ENCODE results near the gene TMEM132A.

Gene TMEM132A, protein sequence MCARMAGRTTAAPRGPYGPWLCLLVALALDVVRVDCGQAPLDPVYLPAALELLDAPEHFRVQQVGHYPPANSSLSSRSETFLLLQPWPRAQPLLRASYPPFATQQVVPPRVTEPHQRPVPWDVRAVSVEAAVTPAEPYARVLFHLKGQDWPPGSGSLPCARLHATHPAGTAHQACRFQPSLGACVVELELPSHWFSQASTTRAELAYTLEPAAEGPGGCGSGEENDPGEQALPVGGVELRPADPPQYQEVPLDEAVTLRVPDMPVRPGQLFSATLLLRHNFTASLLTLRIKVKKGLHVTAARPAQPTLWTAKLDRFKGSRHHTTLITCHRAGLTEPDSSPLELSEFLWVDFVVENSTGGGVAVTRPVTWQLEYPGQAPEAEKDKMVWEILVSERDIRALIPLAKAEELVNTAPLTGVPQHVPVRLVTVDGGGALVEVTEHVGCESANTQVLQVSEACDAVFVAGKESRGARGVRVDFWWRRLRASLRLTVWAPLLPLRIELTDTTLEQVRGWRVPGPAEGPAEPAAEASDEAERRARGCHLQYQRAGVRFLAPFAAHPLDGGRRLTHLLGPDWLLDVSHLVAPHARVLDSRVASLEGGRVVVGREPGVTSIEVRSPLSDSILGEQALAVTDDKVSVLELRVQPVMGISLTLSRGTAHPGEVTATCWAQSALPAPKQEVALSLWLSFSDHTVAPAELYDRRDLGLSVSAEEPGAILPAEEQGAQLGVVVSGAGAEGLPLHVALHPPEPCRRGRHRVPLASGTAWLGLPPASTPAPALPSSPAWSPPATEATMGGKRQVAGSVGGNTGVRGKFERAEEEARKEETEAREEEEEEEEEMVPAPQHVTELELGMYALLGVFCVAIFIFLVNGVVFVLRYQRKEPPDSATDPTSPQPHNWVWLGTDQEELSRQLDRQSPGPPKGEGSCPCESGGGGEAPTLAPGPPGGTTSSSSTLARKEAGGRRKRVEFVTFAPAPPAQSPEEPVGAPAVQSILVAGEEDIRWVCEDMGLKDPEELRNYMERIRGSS

DNA sequence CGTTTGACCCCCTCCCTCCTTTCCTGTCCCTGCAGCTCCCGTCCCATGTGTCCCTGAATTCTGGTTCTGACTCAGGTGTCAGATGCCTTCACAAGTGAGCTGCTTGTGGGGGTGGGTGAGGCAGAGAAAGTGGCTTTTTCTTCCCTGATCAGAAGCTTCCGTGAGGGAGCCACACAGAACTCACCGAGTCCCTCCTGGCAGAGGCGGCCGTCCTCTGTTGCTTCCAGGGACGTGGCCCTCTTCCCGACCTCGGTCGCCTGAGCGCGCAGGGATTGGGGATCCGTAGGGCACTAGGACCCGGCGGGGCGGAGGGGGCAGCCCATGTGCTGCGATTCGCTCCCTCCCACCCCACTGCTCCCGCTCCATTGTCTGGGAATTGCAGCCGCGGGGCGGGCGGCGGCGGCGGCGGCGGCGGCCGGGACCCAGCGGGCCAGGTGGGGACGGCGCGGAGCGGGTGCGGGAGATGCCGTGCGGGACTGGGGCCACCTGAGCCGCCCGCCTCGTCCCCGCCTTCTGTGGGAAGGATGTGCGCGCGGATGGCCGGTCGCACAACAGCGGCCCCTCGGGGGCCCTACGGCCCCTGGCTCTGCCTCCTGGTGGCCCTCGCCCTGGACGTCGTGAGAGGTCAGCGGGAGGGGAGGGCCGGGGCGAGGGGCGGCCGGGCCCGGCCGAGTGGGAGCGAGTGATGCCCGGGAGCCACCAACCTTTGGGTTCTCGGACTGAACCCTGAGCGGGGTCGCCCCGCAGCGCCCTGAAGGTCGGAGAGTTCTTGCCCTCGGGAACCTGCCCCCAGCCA lies at the start of gene TMEM132A:
TMEM132A (plus strand) TSS at position 351 of the 796 bp plus-strand sequence; CDS start at position 525, 174 bp downstream.
- TF ChIP-seq, protein P1, sequence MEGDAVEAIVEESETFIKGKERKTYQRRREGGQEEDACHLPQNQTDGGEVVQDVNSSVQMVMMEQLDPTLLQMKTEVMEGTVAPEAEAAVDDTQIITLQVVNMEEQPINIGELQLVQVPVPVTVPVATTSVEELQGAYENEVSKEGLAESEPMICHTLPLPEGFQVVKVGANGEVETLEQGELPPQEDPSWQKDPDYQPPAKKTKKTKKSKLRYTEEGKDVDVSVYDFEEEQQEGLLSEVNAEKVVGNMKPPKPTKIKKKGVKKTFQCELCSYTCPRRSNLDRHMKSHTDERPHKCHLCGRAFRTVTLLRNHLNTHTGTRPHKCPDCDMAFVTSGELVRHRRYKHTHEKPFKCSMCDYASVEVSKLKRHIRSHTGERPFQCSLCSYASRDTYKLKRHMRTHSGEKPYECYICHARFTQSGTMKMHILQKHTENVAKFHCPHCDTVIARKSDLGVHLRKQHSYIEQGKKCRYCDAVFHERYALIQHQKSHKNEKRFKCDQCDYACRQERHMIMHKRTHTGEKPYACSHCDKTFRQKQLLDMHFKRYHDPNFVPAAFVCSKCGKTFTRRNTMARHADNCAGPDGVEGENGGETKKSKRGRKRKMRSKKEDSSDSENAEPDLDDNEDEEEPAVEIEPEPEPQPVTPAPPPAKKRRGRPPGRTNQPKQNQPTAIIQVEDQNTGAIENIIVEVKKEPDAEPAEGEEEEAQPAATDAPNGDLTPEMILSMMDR (IDR thresholded peaks at IDR 0.05; ENCODE audit: low read depth, low read length, missing control alignments): no peak
- peak; percentile 29 for DNase-seq (ENCODE audit: extremely low read depth, low read depth)
- H3K4me3 ChIP-seq (replicated peaks; ENCODE audit: low read depth, low read length): peak within 1 kb of the TSS; percentile 75

DNA sequence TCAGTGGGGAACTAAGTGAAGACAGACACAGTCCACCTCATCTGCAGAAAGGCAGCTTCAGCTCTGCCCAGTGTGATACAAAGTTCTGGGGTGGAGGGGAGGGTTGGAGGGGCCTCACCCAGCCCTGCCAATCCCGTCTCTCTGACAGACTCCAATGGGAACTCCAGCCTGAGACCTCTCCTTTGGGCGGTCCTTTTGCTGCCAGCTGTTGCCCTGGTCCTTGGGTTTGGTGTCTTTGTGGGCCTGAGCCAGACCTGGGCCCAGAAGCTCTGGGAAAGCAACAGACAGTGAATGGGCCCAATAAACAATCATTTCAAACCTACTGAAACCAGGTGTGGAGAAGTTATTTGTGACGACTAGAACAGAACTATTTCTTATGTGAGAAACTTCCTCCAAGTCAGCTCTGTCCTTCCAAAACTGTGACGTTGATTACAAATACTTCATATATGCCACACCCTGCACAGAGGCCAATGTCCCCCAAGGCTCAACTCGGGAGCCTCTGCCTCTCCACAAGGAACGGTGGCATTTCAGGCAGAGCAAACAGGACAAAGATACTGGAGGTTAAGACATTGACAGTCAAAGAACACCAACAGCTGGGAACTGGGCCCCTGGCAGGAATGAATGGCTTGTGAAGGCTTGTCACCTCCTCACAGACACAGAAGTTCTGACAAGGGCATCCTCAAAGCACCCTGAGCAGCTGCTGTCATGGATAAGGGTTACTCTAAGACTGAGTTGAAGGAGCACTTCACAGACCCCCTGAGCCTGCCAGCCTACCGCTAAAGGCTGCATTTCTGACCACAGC lies 48.7 kb upstream of the TMEM132A start:
- TF ChIP-seq, protein P1 (IDR thresholded peaks at IDR 0.05; ENCODE audit: low read depth, low read length, missing control alignments): no peak
- no peak overlapping the region for H3K4me3 ChIP-seq (replicated peaks; ENCODE audit: low read depth, low read length)
- DNase-seq (ENCODE audit: extremely low read depth, low read depth): no peak

DNA sequence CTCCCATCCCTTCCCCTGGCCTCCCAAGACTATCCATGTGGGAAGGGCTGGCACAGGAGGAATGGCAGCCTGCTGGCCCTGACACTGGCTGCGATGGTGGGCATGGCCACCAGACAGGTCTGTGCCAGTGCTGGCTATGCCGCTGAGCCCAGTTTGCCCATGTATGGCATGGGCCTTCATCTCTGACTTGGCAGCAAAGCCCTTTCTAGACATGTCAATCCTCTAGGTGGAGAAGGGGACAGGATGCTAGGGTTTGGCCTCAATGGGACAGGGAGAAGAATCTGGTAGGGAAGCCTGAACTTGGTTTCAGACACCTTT lies 48.1 kb upstream of the TMEM132A start:
- no peak for DNase-seq (ENCODE audit: extremely low read depth, low read depth)
- H3K4me3 ChIP-seq (replicated peaks; ENCODE audit: low read depth, low read length): no peak overlapping the region
- TF ChIP-seq, protein P1 (IDR thresholded peaks at IDR 0.05; ENCODE audit: low read depth, low read length, missing control alignments): no peak

DNA sequence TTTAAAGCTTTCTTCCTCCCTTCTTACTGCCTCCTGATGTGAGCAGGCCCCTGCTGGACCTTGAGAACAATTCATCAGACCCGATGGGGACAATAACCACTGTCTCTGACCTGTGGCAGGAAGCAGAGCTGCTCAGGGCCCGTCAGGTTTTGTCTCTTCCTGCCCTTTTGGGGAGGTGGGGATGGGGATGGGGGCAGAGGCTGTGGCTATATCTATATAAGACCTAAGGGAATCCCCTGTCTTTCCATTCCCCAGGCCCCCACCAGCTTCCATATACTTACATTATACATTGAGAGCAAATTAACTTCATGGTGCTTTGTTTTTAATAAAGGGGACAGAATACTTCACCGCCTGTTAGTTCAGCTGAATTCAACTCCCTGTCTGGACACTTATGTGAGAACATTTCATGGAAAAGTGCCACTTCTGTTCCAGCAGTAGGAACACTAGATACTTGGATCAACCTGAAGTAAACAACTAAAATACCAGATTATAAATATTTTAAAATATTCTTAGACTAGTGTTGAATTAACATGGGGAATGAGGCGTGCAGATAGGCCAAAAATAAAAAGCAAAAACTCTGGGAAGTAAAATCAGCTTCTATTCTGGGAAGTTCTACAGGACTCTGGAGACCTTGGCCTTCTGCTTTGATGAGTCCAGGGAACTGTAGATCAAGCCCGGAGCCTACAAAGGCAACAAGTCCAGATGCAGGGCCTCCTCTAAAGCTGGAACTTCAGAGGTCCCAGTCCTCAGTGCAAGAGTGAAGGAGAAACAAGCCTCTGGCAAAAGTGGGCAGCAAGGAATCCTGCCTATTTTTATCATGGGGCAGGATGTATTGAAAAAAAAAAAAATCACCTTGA lies 45.8 kb upstream of the TMEM132A start:
- no peak overlapping the region for H3K4me3 ChIP-seq (replicated peaks; ENCODE audit: low read depth, low read length)
- TF ChIP-seq, protein P1 (IDR thresholded peaks at IDR 0.05; ENCODE audit: low read depth, low read length, missing control alignments): no peak
- DNase-seq (ENCODE audit: extremely low read depth, low read depth): no peak

DNA sequence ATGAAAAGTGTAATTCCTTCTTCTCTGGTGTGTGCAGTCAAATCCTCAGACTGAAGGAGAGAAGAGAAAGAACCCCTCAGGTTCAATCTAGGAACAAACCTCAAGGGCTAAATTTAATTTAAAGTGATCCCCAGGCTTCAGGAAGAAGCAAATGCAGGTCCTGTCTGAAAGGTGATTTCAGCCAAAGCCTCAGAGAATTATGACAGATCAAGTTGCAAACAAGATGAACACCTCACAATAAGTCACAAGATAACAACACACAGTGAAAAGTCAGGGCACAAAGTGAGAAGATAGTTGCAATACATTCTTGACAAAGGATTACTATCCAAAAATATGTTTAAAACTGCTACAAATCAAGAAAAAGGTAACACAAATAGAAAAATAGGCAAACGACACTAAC lies 45.2 kb upstream of the TMEM132A start:
- H3K4me3 ChIP-seq (replicated peaks; ENCODE audit: low read depth, low read length): no peak overlapping the region
- TF ChIP-seq, protein P1 (IDR thresholded peaks at IDR 0.05; ENCODE audit: low read depth, low read length, missing control alignments): no peak
- DNase-seq (ENCODE audit: extremely low read depth, low read depth): no peak

Measured in HFF-Myc (cell line).